Right atrium auricular region (tissue), 2 donors: Measurements from ENCODE around the gene IL12RB2. TPM values are rescaled to one million over a fixed set of nuclear protein-coding genes. Genes with fewer than 3 reads are reported as not detected.

ENCODE experiments used
- DNase-seq: peaks from one replicate; pipeline ENCODE4 v3.0.0-alpha.2; 2019; ENCODE audit warnings: low spot score
- H3K27ac ChIP-seq, 2 donors: fragments of 200-600 bp; sonication (generic); 1 replicate in 1 of 2; 2 replicates in 1 of 2; pipeline ENCODE4 v1.5.1; 2016 to 2019
- H3K27me3 ChIP-seq, 2 donors: fragments of 200-600 bp; sonication (generic); one replicate each; pipeline versions ENCODE4 v1.5.1 to v1.6.0; 2017 to 2019
- H3K36me3 ChIP-seq: fragments of 200-600 bp; sonication (generic); one replicate; pipeline ENCODE4 v1.5.1; 2016
- H3K4me1 ChIP-seq, 2 donors: fragments of 200-600 bp; sonication (generic); one replicate each; pipeline versions ENCODE4 v1.5.1 to v1.6.0; 2017 to 2019
- H3K4me3 ChIP-seq, 2 donors: fragments of 200-600 bp; sonication (generic); 1 replicate in 1 of 2; 2 replicates in 1 of 2; pipeline ENCODE4 v1.5.1; 2017 to 2019; ENCODE audit warnings: mild to moderate bottlenecking in 1 of 2, moderate library complexity in 1 of 2
- H3K9me3 ChIP-seq, 2 donors: fragments of 200-600 bp; sonication (generic); one replicate each; pipeline ENCODE4 v1.5.1; 2019
- CTCF ChIP-seq, 2 donors: fragments of 200-600 bp; sonication (generic); IDR thresholded peaks; one replicate each; pipeline ENCODE4 v1.5.1; 2019; ENCODE audit warnings: antibody characterized with exemption in 2 of 2
- total RNA-seq, 2 donors: library from RNA; depleted of rRNA; stranded (reverse); fragments of >200 nt; gene quantifications; one replicate each; pipeline ENCODE4 v1.1.0, GENCODE V29; 2016

IL12RB2 gene
- total RNA-seq, 2 donors from 2014 or later = 0.43 to 0.44 TPM

DNA sequence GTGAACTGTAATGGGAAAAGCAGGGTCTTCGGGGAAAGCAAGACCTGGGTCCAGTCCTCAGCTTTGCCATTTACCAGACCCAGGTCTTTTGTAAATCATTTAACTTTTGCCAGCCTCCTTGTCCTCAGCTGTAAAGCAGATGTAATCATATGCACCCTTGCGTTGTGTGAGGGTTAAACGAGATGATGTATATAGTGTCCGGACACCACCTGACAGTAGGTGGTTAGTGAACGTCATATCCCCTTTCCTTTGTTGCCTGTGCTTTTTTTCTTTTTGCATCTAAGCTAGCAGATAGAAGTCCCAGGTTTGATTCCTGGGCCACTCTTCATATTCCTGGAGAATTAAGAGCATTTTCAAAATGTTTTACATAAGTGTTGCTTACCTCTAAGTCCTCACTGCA is 28.5 kb downstream of the IL12RB2 start:
- H3K9me3 ChIP-seq = no peaks in the 10 kb centered on the region
- no peaks in the 10 kb centered on the region for H3K27me3 ChIP-seq
- H3K36me3 ChIP-seq = no peaks in the 10 kb centered on the region
- TF ChIP-seq CTCF (IDR thresholded peaks at IDR 0.05) = no peak
- no peaks in the 10 kb centered on the region for H3K4me1 ChIP-seq
- H3K27ac ChIP-seq = no peak overlapping the region
- no peak for DNase-seq
- no peak overlapping the region for H3K4me3 ChIP-seq

GRCh38 chr1:67336783-67337182 is 29.1 kb downstream of the IL12RB2 start:
- H3K36me3 ChIP-seq = no peaks in the 10 kb centered on the region
- H3K27ac ChIP-seq = no peak overlapping the region
- H3K27me3 ChIP-seq = no peaks in the 10 kb centered on the region
- H3K4me1 ChIP-seq = no peaks in the 10 kb centered on the region
- no peaks in the 10 kb centered on the region for H3K9me3 ChIP-seq
- TF ChIP-seq CTCF (IDR thresholded peaks at IDR 0.05) = no peak
- H3K4me3 ChIP-seq = no peak overlapping the region
- no peak for DNase-seq

GRCh38 chr1:67338642-67339041 is 31.0 kb downstream of the IL12RB2 start:
- Histone ChIP-seq H3K4me3 (no peak overlapping the region), H3K27ac (no peak overlapping the region), H3K27me3 (no peaks in the 10 kb centered on the region), H3K36me3 (no peaks in the 10 kb centered on the region), H3K4me1 (no peaks in the 10 kb centered on the region), H3K9me3 (no peaks in the 10 kb centered on the region)
- no peak for TF ChIP-seq CTCF (IDR thresholded peaks at IDR 0.05)
- no peak for DNase-seq

GRCh38 chr1:67339623-67340343 is 32.1 kb downstream of the IL12RB2 start:
- Histone ChIP-seq H3K9me3 (no peaks in the 10 kb centered on the region), H3K27me3 (no peaks in the 10 kb centered on the region), H3K36me3 (no peaks in the 10 kb centered on the region), H3K4me1 (no peaks in the 10 kb centered on the region), H3K27ac (no peak overlapping the region), H3K4me3 (no peak overlapping the region)
- TF ChIP-seq CTCF (IDR thresholded peaks at IDR 0.05) = no peak
- DNase-seq = no peak

DNA sequence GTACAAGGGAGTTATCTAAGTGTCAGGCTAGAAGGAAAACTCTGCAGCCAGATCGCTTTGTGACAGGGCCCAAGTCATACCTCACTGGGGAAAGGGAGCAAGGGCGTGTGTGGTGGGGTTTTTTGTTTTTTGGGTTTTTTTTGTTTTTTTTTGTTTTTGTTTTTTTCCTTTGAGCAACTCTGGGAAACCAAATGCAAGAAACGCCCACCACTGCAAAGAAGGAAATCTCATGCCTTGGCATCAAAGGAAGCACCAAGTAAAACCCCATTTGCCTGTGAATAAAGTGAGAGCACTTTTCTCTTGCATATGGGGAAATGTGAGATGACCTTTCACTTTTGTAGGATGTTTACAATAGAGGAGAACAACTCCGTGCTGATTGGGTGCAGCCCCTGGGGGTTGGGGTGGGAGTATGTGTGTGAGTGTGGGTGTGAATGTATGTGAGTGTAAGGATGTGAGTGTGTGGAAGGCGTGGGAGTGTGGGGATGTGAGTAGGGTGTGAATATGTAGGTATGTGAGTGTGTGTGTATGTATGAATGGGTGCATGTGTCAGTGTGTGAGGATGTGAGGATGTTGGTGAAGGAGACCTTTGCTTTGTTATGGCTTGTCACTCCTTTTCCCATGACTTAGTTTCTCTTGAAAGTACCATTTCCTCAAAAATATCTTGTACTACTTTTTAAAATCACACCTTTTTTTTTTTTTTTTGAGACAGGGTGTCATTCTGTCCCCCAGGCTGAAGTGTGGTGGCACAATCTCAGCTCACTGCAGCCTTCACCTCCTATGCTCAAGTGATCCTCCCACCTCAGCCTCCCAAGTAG is 34.6 kb downstream of the IL12RB2 start:
- Histone ChIP-seq H3K27ac (no peak overlapping the region), H3K36me3 (no peaks in the 10 kb centered on the region), H3K4me3 (no peak overlapping the region), H3K9me3 (no peaks in the 10 kb centered on the region), H3K4me1 (no peaks in the 10 kb centered on the region), H3K27me3 (no peaks in the 10 kb centered on the region)
- no peak for TF ChIP-seq CTCF (IDR thresholded peaks at IDR 0.05)
- no peak for DNase-seq
